Measurements from ENCODE around the gene KDM5A. TPM values are rescaled to one million over a fixed set of nuclear protein-coding genes. Genes with fewer than 3 reads are reported as not detected.

Gene KDM5A
- total and polyA plus RNA-seq, 10 of the 15 experiments (the other 5 are each of a cell fraction or from before 2014, with no cell fraction given): 9.0 to 59.9 (median 27.7) TPM

- TF ChIP-seq ZNF592 (IDR thresholded peaks at IDR 0.05) (no peak), SMAD5 (IDR thresholded peaks at IDR 0.05; ENCODE audit: low read depth) (no peak), SIX5 (IDR thresholded peaks at IDR 0.05; ENCODE audit: low read depth, low read length, severe bottlenecking) (no peak), CEBPB (IDR thresholded peaks at IDR 0.05; ENCODE audit: borderline replicate concordance in 1 of 2, low read depth in 2 of 2, low read length in 2 of 2) (no peak), MEF2A (IDR thresholded peaks at IDR 0.05; ENCODE audit: insufficient read depth, low read depth, low read length) (no peak), POLR2AphosphoS5 (IDR thresholded peaks at IDR 0.05; ENCODE audit: low read length) (no peak), BMI1 (IDR thresholded peaks at IDR 0.05; ENCODE audit: borderline replicate concordance) (no peak), ZNF384 (IDR thresholded peaks at IDR 0.05; ENCODE audit: borderline replicate concordance, low read depth, low read length) (no peak), JUNB (IDR thresholded peaks at IDR 0.05) (no peak), SREBF2 (IDR thresholded peaks at IDR 0.05; ENCODE audit: low read length) (no peak), PKNOX1 (IDR thresholded peaks at IDR 0.05) (no peak)
Observed at GRCh38 chr12:308511-308910, 80.6 kb downstream of the KDM5A start (continued).
